Duodenal mucosa (tissue), 2 donors: ENCODE data around the gene PACSIN2.

ENCODE experiments used
- H3K27ac ChIP-seq: one replicate; pipeline ENCODE4 v1.7.0; 2013; ENCODE audit warnings: low read depth, low read length
- H3K27me3 ChIP-seq, 2 donors: one replicate each; pipeline ENCODE4 v1.7.0; 2013; ENCODE audit warnings: low read length in 2 of 2, control low read depth in 1 of 2; ENCODE audit not compliant: insufficient read depth in 2 of 2, control insufficient read depth in 1 of 2
- H3K36me3 ChIP-seq, 2 donors: one replicate each; pipeline ENCODE4 v1.7.0; 2013; ENCODE audit warnings: low read length in 2 of 2, control low read depth in 1 of 2; ENCODE audit not compliant: insufficient read depth in 2 of 2, control insufficient read depth in 1 of 2
- H3K4me1 ChIP-seq, 2 donors: one replicate each; pipeline ENCODE4 v1.7.0; 2013; ENCODE audit warnings: low read length in 2 of 2, control low read depth in 1 of 2; ENCODE audit not compliant: insufficient read depth in 2 of 2, control insufficient read depth in 1 of 2
- H3K4me3 ChIP-seq, 2 donors: one replicate each; pipeline ENCODE4 v1.7.0; 2013; ENCODE audit warnings: low read length in 2 of 2, low read depth in 1 of 2
- H3K9ac ChIP-seq, 2 donors: one replicate each; pipeline ENCODE4 v1.7.0; 2013; ENCODE audit warnings: low read length in 2 of 2, low read depth in 1 of 2
- H3K9me3 ChIP-seq, 2 donors: one replicate each; pipeline ENCODE4 v1.7.0; 2013; ENCODE audit warnings: low read length in 2 of 2, control low read depth in 1 of 2; ENCODE audit not compliant: control insufficient read depth in 1 of 2

Gene PACSIN2

GRCh38 chr22:43012390-43012789 is 2.6 kb downstream of the PACSIN2 start:
- Histone ChIP-seq H3K27me3 (no peaks in the 10 kb centered on the region), H3K36me3 (no peaks in the 10 kb centered on the region), H3K9ac (no peak overlapping the region), H3K9me3 (no peaks in the 10 kb centered on the region), H3K4me1 (peaks cover 31 to 35% of the 10 kb centered on the region in 2 donors), H3K4me3 (no peak overlapping the region), H3K27ac (no peak overlapping the region)

GRCh38 chr22:43011079-43011478 is 3.9 kb downstream of the PACSIN2 start:
- no peaks in the 10 kb centered on the region for H3K9me3 ChIP-seq
- H3K27ac ChIP-seq, result no peak overlapping the region
- H3K36me3 ChIP-seq, result no peaks in the 10 kb centered on the region
- no peak overlapping the region for H3K9ac ChIP-seq
- H3K27me3 ChIP-seq, result no peaks in the 10 kb centered on the region
- no peak overlapping the region for H3K4me3 ChIP-seq
- peaks cover 40 to 42% of the 10 kb centered on the region in 2 donors for H3K4me1 ChIP-seq

- H3K9ac ChIP-seq, result no peak overlapping the region
- H3K27ac ChIP-seq, result no peak overlapping the region
- no peaks in the 10 kb centered on the region for H3K27me3 ChIP-seq
- peaks cover 46 to 54% of the 10 kb centered on the region in 2 donors for H3K4me1 ChIP-seq
- no peak overlapping the region for H3K4me3 ChIP-seq
- H3K9me3 ChIP-seq, result no peaks in the 10 kb centered on the region
- H3K36me3 ChIP-seq, result no peaks in the 10 kb centered on the region
Observed at GRCh38 chr22:43009444-43009843, 5.5 kb downstream of the PACSIN2 start.

GRCh38 chr22:43008921-43009320 is 6.0 kb downstream of the PACSIN2 start:
- Histone ChIP-seq H3K36me3 (no peaks in the 10 kb centered on the region), H3K9me3 (no peaks in the 10 kb centered on the region), H3K4me1 (peaks cover 49 to 58% of the 10 kb centered on the region in 2 donors), H3K27me3 (no peaks in the 10 kb centered on the region), H3K27ac (no peak overlapping the region), H3K9ac (no peak overlapping the region), H3K4me3 (no peak overlapping the region)

GRCh38 chr22:43008509-43008908 is 6.4 kb downstream of the PACSIN2 start:
- Histone ChIP-seq H3K27me3 (no peaks in the 10 kb centered on the region), H3K36me3 (no peaks in the 10 kb centered on the region), H3K4me1 (peaks cover 49 to 58% of the 10 kb centered on the region in 2 donors), H3K4me3 (no peak overlapping the region), H3K27ac (no peak overlapping the region), H3K9ac (no peak overlapping the region), H3K9me3 (no peaks in the 10 kb centered on the region)

- Histone ChIP-seq H3K27me3 (no peaks in the 10 kb centered on the region), H3K9ac (no peak overlapping the region), H3K4me1 (peaks cover 45 to 58% of the 10 kb centered on the region in 2 donors), H3K9me3 (no peaks in the 10 kb centered on the region), H3K36me3 (no peaks in the 10 kb centered on the region), H3K4me3 (no peak overlapping the region), H3K27ac (no peak overlapping the region)
Observed at GRCh38 chr22:43007519-43008102, 7.3 kb downstream of the PACSIN2 start.

GRCh38 chr22:43006753-43007152 is 8.2 kb downstream of the PACSIN2 start:
- H3K9ac ChIP-seq, result no peak overlapping the region
- no peak overlapping the region for H3K27ac ChIP-seq
- peaks cover 52 to 66% of the 10 kb centered on the region in 2 donors for H3K4me1 ChIP-seq
- no peaks in the 10 kb centered on the region for H3K9me3 ChIP-seq
- H3K27me3 ChIP-seq, result no peaks in the 10 kb centered on the region
- no peaks in the 10 kb centered on the region for H3K36me3 ChIP-seq
- H3K4me3 ChIP-seq, result no peak overlapping the region

GRCh38 chr22:43006016-43006505 is 8.9 kb downstream of the PACSIN2 start:
- Histone ChIP-seq H3K27ac (no peak overlapping the region), H3K4me1 (peaks cover 56 to 71% of the 10 kb centered on the region in 2 donors), H3K4me3 (no peak overlapping the region), H3K9ac (no peak overlapping the region), H3K36me3 (no peaks in the 10 kb centered on the region), H3K9me3 (no peaks in the 10 kb centered on the region), H3K27me3 (no peaks in the 10 kb centered on the region)

GRCh38 chr22:43005106-43005505 is 9.8 kb downstream of the PACSIN2 start:
- no peak overlapping the region for H3K4me3 ChIP-seq
- H3K9me3 ChIP-seq, result no peaks in the 10 kb centered on the region
- H3K27ac ChIP-seq, result no peak overlapping the region
- no peak overlapping the region for H3K9ac ChIP-seq
- no peaks in the 10 kb centered on the region for H3K36me3 ChIP-seq
- H3K4me1 ChIP-seq, result peaks cover 54 to 69% of the 10 kb centered on the region in 2 donors
- no peaks in the 10 kb centered on the region for H3K27me3 ChIP-seq

GRCh38 chr22:43004362-43005035 is 10.4 kb downstream of the PACSIN2 start:
- Histone ChIP-seq H3K9ac (peak overlapping the region in 1 of 2 donors; percentile 9), H3K27me3 (no peaks in the 10 kb centered on the region), H3K4me1 (peaks cover 54 to 68% of the 10 kb centered on the region in 2 donors), H3K36me3 (no peaks in the 10 kb centered on the region), H3K4me3 (peak overlapping the region in 1 of 2 donors; percentile 2), H3K9me3 (no peaks in the 10 kb centered on the region), H3K27ac (no peak overlapping the region)
